AG04450 (cell line): ENCODE measurements around the gene GP9. TPM values are rescaled to one million over a fixed set of nuclear protein-coding genes. Genes with fewer than 3 reads are reported as not detected.
A peak's percentile ranks its signal among the peaks of the same experiment; 100 is the strongest.

Experiments
- CTCF ChIA-PET: fragments of 300-600, 350-600 bp; formaldehyde crosslinking; extraction: SDS; loops from one replicate; lab custom pipeline; 2022; ENCODE audit warnings: antibody characterized with exemption, inconsistent platforms; lab: Charles Lee
- POLR2A ChIA-PET: fragments of 350-600 bp; formaldehyde crosslinking; extraction: SDS; loops from one replicate; lab custom pipeline; 2021; ENCODE audit warnings: antibody characterized with exemption, inconsistent platforms; lab: Yijun Ruan, JAX
- DNase-seq: peaks from one replicate; pipeline ENCODE4 v3.0.0-alpha.2; 2011; ENCODE audit warnings: low read depth, low spot score
- H3K27ac ChIP-seq: one replicate; pipeline ENCODE4 v1.5.1; 2012; ENCODE audit warnings: low read depth, low read length, control low read depth
- H3K27me3 ChIP-seq: one replicate; pipeline ENCODE4 v1.6.0; 2012; ENCODE audit warnings: low read length; ENCODE audit not compliant: control insufficient read depth, insufficient read depth
- H3K4me3 ChIP-seq: 2 replicates; pipeline ENCODE4 v1.5.1; 2011; ENCODE audit warnings: mild to moderate bottlenecking, low read depth, low read length, control low read depth
- H3K9me3 ChIP-seq: 2 replicates; pipeline ENCODE4 v1.5.1; 2012; ENCODE audit warnings: low read length; ENCODE audit not compliant: control insufficient read depth, insufficient read depth
- CTCF ChIP-seq: IDR thresholded peaks from 2 replicates; pipeline ENCODE4 v1.5.1; 2011; ENCODE audit warnings: low read depth, low read length, control low read depth, inconsistent platforms
- polyA plus RNA-seq: library from polyadenylated mRNA; depleted of rRNA; stranded (reverse); fragments of >200 nt; gene quantifications from 2 replicates; pipeline ENCODE4 v1.2.3, GENCODE V29; 2011

GP9 gene
- polyA plus RNA-seq, 1 experiment: not detected

GRCh38 chr3:129025691-129026435, 34.7 kb upstream of the GP9 start:
- H3K9me3 ChIP-seq: peaks cover 20% of the 10 kb centered on the region
- ChIA-PET CTCF (interaction anchor here (0.6 to 3.0 kb wide), 4 partner anchors 9 to 56 kb away, joined by 3 to 16 read pairs (median 4); no protein-coding TSS in a partner anchor), POLR2A (no interaction called here)
- H3K4me3 ChIP-seq: no peak overlapping the region
- H3K27ac ChIP-seq: no peak overlapping the region
- peaks cover 37% of the 10 kb centered on the region for H3K27me3 ChIP-seq
- no peak for DNase-seq
- no peak for TF ChIP-seq CTCF

- TF ChIP-seq CTCF: peak; percentile 8; the same call in 1 of the 2 replicates
- no peak for DNase-seq
- Histone ChIP-seq H3K27ac (no peak overlapping the region), H3K9me3 (peaks cover 20% of the 10 kb centered on the region), H3K27me3 (peaks cover 37% of the 10 kb centered on the region), H3K4me3 (no peak overlapping the region)
- POLR2A ChIA-PET: interaction anchor here (1.3 kb wide), 1 partner anchor 222 kb away, joined by 5 read pairs; the partner anchor contains the start of gene COPG1
- CTCF ChIA-PET: interaction anchor here (0.9 to 3.0 kb wide), 3 partner anchors 10 to 57 kb away, joined by 5 to 16 read pairs (median 5); no protein-coding TSS in a partner anchor
Observed at GRCh38 chr3:129026728-129027543, 33.6 kb upstream of the GP9 start.

- TF ChIP-seq CTCF: no peak
- H3K9me3 ChIP-seq: peaks cover 18% of the 10 kb centered on the region
- ChIA-PET POLR2A (interaction anchor here (1.3 kb wide), 1 partner anchor 222 kb away, joined by 5 read pairs; the partner anchor contains the start of gene COPG1), CTCF (interaction anchor here (1.1 kb wide), 1 partner anchor 57 kb away, joined by 5 read pairs; no protein-coding TSS in a partner anchor)
- H3K27me3 ChIP-seq: peaks cover 34% of the 10 kb centered on the region
- no peak for DNase-seq
- no peak overlapping the region for H3K4me3 ChIP-seq
- no peak overlapping the region for H3K27ac ChIP-seq
Observed at GRCh38 chr3:129027544-129027880, 33.1 kb upstream of the GP9 start.

GRCh38 chr3:129028866-129029265, 31.7 kb upstream of the GP9 start:
- H3K4me3 ChIP-seq: no peak overlapping the region
- peaks cover 10% of the 10 kb centered on the region for H3K9me3 ChIP-seq
- CTCF ChIA-PET: interaction anchor here (4.8 kb wide), 1 partner anchor 24 kb away, joined by 29 read pairs; no protein-coding TSS in a partner anchor
- POLR2A ChIA-PET: no interaction called here
- no peak for TF ChIP-seq CTCF
- peaks cover 40% of the 10 kb centered on the region for H3K27me3 ChIP-seq
- no peak for DNase-seq
- no peak overlapping the region for H3K27ac ChIP-seq
